K562 (cell line): ENCODE results near the gene RGMA. TPM values are rescaled to one million over a fixed set of nuclear protein-coding genes. Genes with fewer than 3 reads are reported as not detected.

Experiments
- ATAC-seq: fragments of 200-7000 bp; cut with Tn5 transposase; 3 replicates; pipeline ENCODE4 v1.9.1; 2020; ENCODE audit warnings: moderate library complexity
- BruUV-seq: library from RNA; stranded (reverse); fragments of 400-500 nt; replicated peaks from 2 replicates; lab custom pipeline; 2021; lab: Mats Ljungman, UMichigan
- CTCF ChIA-PET: fragments of 300-600 bp; formaldehyde crosslinking; extraction: SDS; loops from one replicate; lab custom pipeline; 2021; ENCODE audit warnings: low intra/inter-chr PET ratio; lab: Yijun Ruan, JAX
- POLR2A ChIA-PET: fragments of 300-600, 350-650 bp; sonication (Branson Sonifier 250); formaldehyde crosslinking; extraction: SDS; loops from one replicate; lab custom pipeline; 2021; ENCODE audit warnings: antibody characterized with exemption, inconsistent platforms; lab: Yijun Ruan, JAX
- DNase-seq, 4 experiments: peaks; one replicate each; pipeline versions ENCODE4 v3.0.0 to v3.0.0-alpha.2; 2011 to 2018; ENCODE audit warnings: low spot score in 3 of 4, mixed read lengths in 3 of 4; ENCODE audit errors: extremely low read depth in 1 of 4
- FAIRE-seq: peaks from 2 replicates; lab custom pipeline; 2011; peaks lifted over from hg19 to GRCh38; lab: Jason Lieb, UNC
- H2AFZ ChIP-seq: 2 replicates; pipeline ENCODE4 v1.6.0; 2011; ENCODE audit warnings: low read depth, low read length, control low read depth, inconsistent platforms
- H3K27ac ChIP-seq: fragments of 200-600 bp; 3 replicates; pipeline ENCODE4 v1.8.0; 2011; ENCODE audit warnings: low read depth, mild to moderate bottlenecking, control low read depth, inconsistent platforms, low read length, moderate library complexity, mixed read lengths; ENCODE audit errors: extremely low read depth
- H3K27me3 ChIP-seq, 2 experiments: fragments of 300-600 bp in 1 of 2; 2 replicates in 1 of 2; 3 replicates in 1 of 2; pipeline versions ENCODE4 v1.6.0 to v1.8.0; 2011; ENCODE audit warnings: inconsistent platforms in 2 of 2, low read length in 2 of 2, mild to moderate bottlenecking in 1 of 2, mixed read lengths in 1 of 2, moderate library complexity in 1 of 2; ENCODE audit not compliant: control insufficient read depth in 2 of 2, insufficient read depth in 2 of 2
- H3K36me3 ChIP-seq: fragments of 300-600 bp; 3 replicates; pipeline ENCODE4 v1.8.0; 2011; ENCODE audit warnings: mild to moderate bottlenecking, low read length, inconsistent platforms; ENCODE audit not compliant: control insufficient read depth, insufficient read depth
- H3K4me1 ChIP-seq, 2 experiments: fragments of 200-600 bp in 1 of 2; replicated peaks in 1 of 2; 2 replicates in 1 of 2; 3 replicates in 1 of 2; pipeline versions ENCODE4 v1.5.1 to v1.8.0; 2011; ENCODE audit warnings: inconsistent platforms in 2 of 2, low read length in 2 of 2, mild to moderate bottlenecking in 1 of 2, mixed read lengths in 1 of 2, moderate library complexity in 1 of 2; ENCODE audit not compliant: control insufficient read depth in 2 of 2, insufficient read depth in 2 of 2
- H3K4me2 ChIP-seq: 2 replicates; pipeline ENCODE4 v1.6.1; 2011; ENCODE audit warnings: low read length, control low read depth, inconsistent platforms, mixed read lengths; ENCODE audit not compliant: insufficient read depth
- H3K4me3 ChIP-seq: fragments of 200-600 bp; sonication (generic), shearing (Covaris generic); 2 replicates; pipeline ENCODE4 v1.5.1; 2016; ENCODE audit warnings: control low read depth, inconsistent platforms
- H3K79me2 ChIP-seq: fragments of 200-600 bp; 3 replicates; pipeline ENCODE4 v1.8.0; 2011; ENCODE audit warnings: low read length, inconsistent platforms; ENCODE audit not compliant: control insufficient read depth, insufficient read depth
- H3K9ac ChIP-seq, 2 experiments: 2 replicates each; pipeline versions ENCODE4 v1.6.0 to v1.6.1; 2011; ENCODE audit warnings: low read depth in 2 of 2, low read length in 2 of 2, control low read depth in 1 of 2, inconsistent platforms in 1 of 2, mild to moderate bottlenecking in 1 of 2, mixed read lengths in 1 of 2; ENCODE audit not compliant: insufficient read depth in 1 of 2
- H3K9me1 ChIP-seq: one replicate; pipeline ENCODE4 v1.6.0; 2011; ENCODE audit warnings: inconsistent platforms, mild to moderate bottlenecking, low read length, moderate library complexity; ENCODE audit not compliant: control insufficient read depth, insufficient read depth
- H3K9me3 ChIP-seq: replicated peaks from 2 replicates; pipeline ENCODE4 v1.5.1; 2011; ENCODE audit warnings: low read depth, low read length, inconsistent platforms; ENCODE audit not compliant: control insufficient read depth, insufficient read depth
- H4K20me1 ChIP-seq: replicated peaks from 2 replicates; pipeline ENCODE4 v1.6.1; 2011; ENCODE audit warnings: low read length, inconsistent platforms, mixed read lengths; ENCODE audit not compliant: control insufficient read depth, insufficient read depth
- ADNP ChIP-seq: fragments of 200-800 bp; sonication (Bioruptor generic); IDR thresholded peaks from 2 replicates; pipeline ENCODE4 v1.6.1; 2016; ENCODE audit warnings: missing genetic modification characterization, missing compliant biosample characterization
- ARNT ChIP-seq, 2 experiments: fragments of 450-650 bp; IDR thresholded peaks; 2 replicates each; pipeline ENCODE4 v1.6.1; 2016; ENCODE audit warnings: mild to moderate bottlenecking in 1 of 2
- DIDO1 ChIP-seq: fragments of 450-650 bp; IDR thresholded peaks from 2 replicates; pipeline ENCODE4 v1.6.1; 2016; ENCODE audit warnings: low read depth, missing biosample characterization, missing genetic modification characterization
- ELF1 ChIP-seq: fragments of 200-800 bp; sonication (Bioruptor generic); IDR thresholded peaks from 2 replicates; pipeline ENCODE4 v1.6.1; 2016; ENCODE audit warnings: missing genetic modification characterization, missing compliant biosample characterization
- GTF2F1 ChIP-seq: IDR thresholded peaks from 2 replicates; pipeline ENCODE4 v1.6.1; 2011; ENCODE audit warnings: low read depth, low read length, improper control_type of control experiment
- HCFC1 ChIP-seq: IDR thresholded peaks from 2 replicates; pipeline ENCODE4 v1.6.1; 2012; ENCODE audit warnings: low read depth, low read length, improper control_type of control experiment
- HEY1 ChIP-seq: fragments of 250-450 bp; sonication (Bioruptor Pico); IDR thresholded peaks from 2 replicates; pipeline ENCODE4 v1.5.0; 2020; ENCODE audit warnings: mild to moderate bottlenecking, moderate library complexity, borderline replicate concordance
- KDM1A ChIP-seq, 2 experiments: fragments of 450-650 bp; IDR thresholded peaks; 2 replicates each; pipeline ENCODE4 v1.6.1; 2016; ENCODE audit warnings: mild to moderate bottlenecking in 2 of 2
- PML ChIP-seq: IDR thresholded peaks from 2 replicates; pipeline ENCODE4 v1.6.1; 2012; ENCODE audit warnings: low read length, inconsistent platforms
- WGBS: fragments of 100-300 bp; shearing (Covaris generic); methylation state at CpG from one replicate; pipeline ENCODE4 v1.1.6; 2016; ENCODE audit warnings: low coverage, mixed read lengths; ENCODE audit not compliant: insufficient coverage; ENCODE audit errors: missing lambda C conversion rate; 5-methylcytosine and 5-hydroxymethylcytosine counted together
- in situ Hi-C: fragments of 300-500 bp; cut with MboI; formaldehyde crosslinking; loops from 4 replicates; pipeline ENCODE4 v1.15.0; 2018; ENCODE audit warnings: inconsistent platforms, mixed read lengths
- intact Hi-C: fragments of 100-400 bp; cut with micrococcal nuclease; formaldehyde crosslinking; loops from 2 replicates; pipeline ENCODE4 v1.14.2; 2022
- polyA plus RNA-seq, 8 experiments: library from polyadenylated mRNA; depleted of rRNA in 4 of 8; stranded (reverse) in 5 of 8; unstranded in 3 of 8; fragments of >200 nt; fragmentation: Nextera tagmentation in 2 of 8; fragmentation: Illumina TruSeq in 1 of 8; extraction: Ambion mirVana in 2 of 8; extraction: Trizol in 1 of 8; gene quantifications; 2 replicates each; pipeline versions ENCODE4 v1.2.1 to v1.2.3, GENCODE V29; 2011 to 2014; ENCODE audit warnings: inconsistent platforms in 1 of 8, missing spikeins in 1 of 8
- total RNA-seq, 7 experiments: library from RNA; depleted of rRNA in 6 of 7; stranded (reverse); fragments of >200 nt in 6 of 7; fragmentation: Illumina TruSeq in 2 of 7; extraction: Trizol in 2 of 7; gene quantifications; 2 replicates each; pipeline versions ENCODE4 v1.2.1 to v1.2.3, GENCODE V29; 2011 to 2021; ENCODE audit warnings: low replicate concordance in 1 of 7
- TF ChIP-seq, protein P1 (sequence below): fragments of 450-650 bp; formaldehyde crosslinking; conservative IDR thresholded peaks from 2 replicates; pipeline ENCODE4 v1.4.0; 2022; ENCODE audit warnings: mild to moderate bottlenecking, missing genetic modification characterization
- TF ChIP-seq, protein P2 (sequence below): sonication (generic); formaldehyde crosslinking; IDR thresholded peaks from 2 replicates; pipeline ENCODE4 v1.8.1; 2022; ENCODE audit warnings: missing genetic modification reagents
- TF ChIP-seq, protein P3 (sequence below): fragments of 250-450 bp; sonication (Bioruptor Pico); IDR thresholded peaks from 2 replicates; pipeline ENCODE4 v1.8.0; 2021; ENCODE audit warnings: moderate library complexity, mild to moderate bottlenecking, inconsistent platforms
- TF ChIP-seq, protein P4 (sequence below): fragments of 450-650 bp; formaldehyde crosslinking; IDR thresholded peaks from 2 replicates; pipeline ENCODE4 v1.4.0; 2022; ENCODE audit warnings: missing genetic modification characterization

The RGMA gene
- total and polyA plus RNA-seq, 9 of the 15 experiments (the other 6 are each of a cell fraction or from before 2014, with no cell fraction given): 0.03 to 0.05 (median 0.03) TPM; not detected in 6

DNA sequence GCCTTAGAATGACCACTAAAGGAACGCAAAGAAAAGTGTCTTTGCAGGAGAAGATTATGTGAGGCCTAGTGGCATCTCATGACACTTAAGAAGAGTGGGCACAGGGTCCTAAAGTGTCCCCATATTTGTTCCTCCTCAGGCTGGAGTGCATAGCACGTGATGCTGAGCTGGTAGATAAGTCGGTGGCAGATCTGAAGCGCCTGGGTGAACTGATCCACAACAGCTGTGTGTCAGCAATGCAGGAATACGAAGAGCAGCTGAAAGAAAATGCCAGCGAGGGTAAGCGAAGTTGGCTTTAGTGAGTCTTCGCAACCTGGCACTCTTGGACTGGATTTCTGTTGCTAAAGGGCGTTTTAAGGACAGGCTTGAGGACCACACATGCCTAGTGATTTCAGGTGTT is 96.3 kb downstream of the RGMA start:
- POLR2A ChIA-PET: interaction anchor here (0.7 to 1.7 kb wide), 3 partner anchors 8 to 17 kb away, joined by 3 to 4 read pairs (median 4); no protein-coding TSS in a partner anchor
- CTCF ChIA-PET: no interaction called here
- FAIRE-seq: no peak

More for the DNA sequence above, 96.3 kb downstream of the RGMA start:
- in situ Hi-C loops (no loop called here), intact Hi-C loops (no loop called here)
- BruUV-seq: no TSS peak
- H2AFZ ChIP-seq: no peak overlapping the region
- H3K9ac ChIP-seq: no peak overlapping the region
- TF ChIP-seq PML (no peak), KDM1A (IDR thresholded peaks at IDR 0.05) (no peak), HEY1 (CRISPR knock-in tag) (no peak), ELF1 (tag) (no peak), ARNT (IDR thresholded peaks at IDR 0.05) (no peak), DIDO1 (tag) (no peak), ADNP (tag) (no peak), GTF2F1 (no peak), HCFC1 (no peak)
- TF ChIP-seq, protein P1, sequence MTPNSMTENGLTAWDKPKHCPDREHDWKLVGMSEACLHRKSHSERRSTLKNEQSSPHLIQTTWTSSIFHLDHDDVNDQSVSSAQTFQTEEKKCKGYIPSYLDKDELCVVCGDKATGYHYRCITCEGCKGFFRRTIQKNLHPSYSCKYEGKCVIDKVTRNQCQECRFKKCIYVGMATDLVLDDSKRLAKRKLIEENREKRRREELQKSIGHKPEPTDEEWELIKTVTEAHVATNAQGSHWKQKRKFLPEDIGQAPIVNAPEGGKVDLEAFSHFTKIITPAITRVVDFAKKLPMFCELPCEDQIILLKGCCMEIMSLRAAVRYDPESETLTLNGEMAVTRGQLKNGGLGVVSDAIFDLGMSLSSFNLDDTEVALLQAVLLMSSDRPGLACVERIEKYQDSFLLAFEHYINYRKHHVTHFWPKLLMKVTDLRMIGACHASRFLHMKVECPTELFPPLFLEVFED (CRISPR knock-in tag): no peak
- TF ChIP-seq, protein P2, sequence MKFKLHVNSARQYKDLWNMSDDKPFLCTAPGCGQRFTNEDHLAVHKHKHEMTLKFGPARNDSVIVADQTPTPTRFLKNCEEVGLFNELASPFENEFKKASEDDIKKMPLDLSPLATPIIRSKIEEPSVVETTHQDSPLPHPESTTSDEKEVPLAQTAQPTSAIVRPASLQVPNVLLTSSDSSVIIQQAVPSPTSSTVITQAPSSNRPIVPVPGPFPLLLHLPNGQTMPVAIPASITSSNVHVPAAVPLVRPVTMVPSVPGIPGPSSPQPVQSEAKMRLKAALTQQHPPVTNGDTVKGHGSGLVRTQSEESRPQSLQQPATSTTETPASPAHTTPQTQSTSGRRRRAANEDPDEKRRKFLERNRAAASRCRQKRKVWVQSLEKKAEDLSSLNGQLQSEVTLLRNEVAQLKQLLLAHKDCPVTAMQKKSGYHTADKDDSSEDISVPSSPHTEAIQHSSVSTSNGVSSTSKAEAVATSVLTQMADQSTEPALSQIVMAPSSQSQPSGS (CRISPR knock-in tag): no peak
- TF ChIP-seq, protein P3, sequence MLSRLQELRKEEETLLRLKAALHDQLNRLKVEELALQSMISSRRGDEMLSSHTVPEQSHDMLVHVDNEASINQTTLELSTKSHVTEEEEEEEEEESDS (CRISPR knock-in tag): no peak
- TF ChIP-seq, protein P4, sequence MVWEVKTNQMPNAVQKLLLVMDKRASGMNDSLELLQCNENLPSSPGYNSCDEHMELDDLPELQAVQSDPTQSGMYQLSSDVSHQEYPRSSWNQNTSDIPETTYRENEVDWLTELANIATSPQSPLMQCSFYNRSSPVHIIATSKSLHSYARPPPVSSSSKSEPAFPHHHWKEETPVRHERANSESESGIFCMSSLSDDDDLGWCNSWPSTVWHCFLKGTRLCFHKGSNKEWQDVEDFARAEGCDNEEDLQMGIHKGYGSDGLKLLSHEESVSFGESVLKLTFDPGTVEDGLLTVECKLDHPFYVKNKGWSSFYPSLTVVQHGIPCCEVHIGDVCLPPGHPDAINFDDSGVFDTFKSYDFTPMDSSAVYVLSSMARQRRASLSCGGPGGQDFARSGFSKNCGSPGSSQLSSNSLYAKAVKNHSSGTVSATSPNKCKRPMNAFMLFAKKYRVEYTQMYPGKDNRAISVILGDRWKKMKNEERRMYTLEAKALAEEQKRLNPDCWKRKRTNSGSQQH (CRISPR knock-in tag): no peak
- ATAC-seq (no peak), DNase-seq (no peak)
- no peak overlapping the region for H3K4me3 ChIP-seq
- H3K27ac ChIP-seq: no peak overlapping the region
- peaks cover 94% of the 10 kb centered on the region for H3K36me3 ChIP-seq
- no peaks in the 10 kb centered on the region; the same call in 2 of the 3 replicates for H3K79me2 ChIP-seq
- H3K9me1 ChIP-seq: no peaks in the 10 kb centered on the region
- 84% methylated on average over 9 of the region's 9 CpGs for WGBS
- no peaks in the 10 kb centered on the region for H3K4me1 ChIP-seq
- H3K9me3 ChIP-seq: no peaks in the 10 kb centered on the region
- no peak overlapping the region for H3K4me2 ChIP-seq
- H3K27me3 ChIP-seq: no peaks in the 10 kb centered on the region
- H4K20me1 ChIP-seq: no peaks in the 10 kb centered on the region
